Fibroblast of mammary gland (primary cell): Measurements from ENCODE around the gene LYVE1.
A peak's percentile ranks its signal among the peaks of the same experiment; 100 is the strongest.

ENCODE experiments used
- DNase-seq: peaks from one replicate; pipeline ENCODE4 v3.0.0-alpha.2; 2010; ENCODE audit warnings: low read depth
- H3K4me3 ChIP-seq: 2 replicates; pipeline ENCODE4 v1.5.1; 2011; ENCODE audit warnings: low read depth, mild to moderate bottlenecking, low read length, moderate library complexity; ENCODE audit not compliant: control insufficient read depth
- CTCF ChIP-seq: conservative IDR thresholded peaks from 2 replicates; pipeline ENCODE4 v1.5.1; 2011; ENCODE audit warnings: low read depth, low read length, inconsistent platforms; ENCODE audit not compliant: control insufficient read depth, insufficient read depth

LYVE1 gene

GRCh38 chr11:10515418-10515817 is 53.0 kb downstream of the LYVE1 start:
- TF ChIP-seq CTCF: no peak
- no peak for DNase-seq
- no peak overlapping the region for H3K4me3 ChIP-seq

- no peak overlapping the region for H3K4me3 ChIP-seq
- peak; percentile 14 for DNase-seq
- no peak for TF ChIP-seq CTCF
These were observed 53.8 kb downstream of the LYVE1 start for GRCh38 chr11:10514709-10515108.

GRCh38 chr11:10514202-10514601 is 54.3 kb downstream of the LYVE1 start:
- peak; percentile 27 for TF ChIP-seq CTCF
- peak; percentile 35 for DNase-seq
- H3K4me3 ChIP-seq: no peak overlapping the region

- no peak for TF ChIP-seq CTCF
- no peak overlapping the region for H3K4me3 ChIP-seq
- DNase-seq: no peak
These were observed 57.3 kb downstream of the LYVE1 start for GRCh38 chr11:10511181-10511621.
